WERI-Rb-1 (cell line): ENCODE results near the gene GARIN6.

ENCODE experiments used
- DNase-seq: peaks from one replicate; pipeline ENCODE4 v3.0.0-alpha.2; 2020
- H3K27ac ChIP-seq: fragments of 250-450 bp; sonication (Bioruptor Pico); 2 replicates; pipeline ENCODE4 v1.5.1; 2020; ENCODE audit warnings: mild to moderate bottlenecking, moderate library complexity
- H3K27me3 ChIP-seq: fragments of 250-450 bp; sonication (Bioruptor Pico); 2 replicates; pipeline ENCODE4 v1.5.1; 2021; ENCODE audit warnings: mild to moderate bottlenecking, low read depth, moderate library complexity; ENCODE audit not compliant: insufficient read depth, severe bottlenecking
- H3K36me3 ChIP-seq: fragments of 250-450 bp; sonication (Bioruptor Pico); 2 replicates; pipeline ENCODE4 v1.5.1; 2020; ENCODE audit warnings: mild to moderate bottlenecking, moderate library complexity
- H3K4me3 ChIP-seq: 2 replicates; pipeline ENCODE4 v1.5.1; 2011; ENCODE audit warnings: low read depth, mild to moderate bottlenecking, control low read depth, low read length
- H3K9me3 ChIP-seq: fragments of 250-450 bp; sonication (Bioruptor Pico); 2 replicates; pipeline ENCODE4 v1.5.1; 2021; ENCODE audit warnings: mild to moderate bottlenecking, moderate library complexity; ENCODE audit not compliant: severe bottlenecking
- CTCF ChIP-seq: IDR thresholded peaks from 2 replicates; pipeline ENCODE4 v1.5.1; 2011; ENCODE audit warnings: low read depth, mild to moderate bottlenecking, control low read depth, inconsistent platforms, low read length

The GARIN6 gene

GRCh38 chr12:99648183-99648582 lies 630 bp downstream of the GARIN6 start:
- no peak for TF ChIP-seq CTCF

GRCh38 chr12:99649551-99649950 lies 2.0 kb downstream of the GARIN6 start:
- Histone ChIP-seq H3K27ac (no peak overlapping the region), H3K36me3 (no peaks in the 10 kb centered on the region), H3K9me3 (no peaks in the 10 kb centered on the region), H3K27me3 (no peaks in the 10 kb centered on the region), H3K4me3 (no peak overlapping the region)
- DNase-seq, result no peak
- TF ChIP-seq CTCF, result no peak

More at GRCh38 chr12:99648183-99648582, 630 bp downstream of the GARIN6 start:
- Histone ChIP-seq H3K27ac (no peak overlapping the region), H3K4me3 (no peak overlapping the region), H3K9me3 (no peaks in the 10 kb centered on the region), H3K27me3 (no peaks in the 10 kb centered on the region), H3K36me3 (no peaks in the 10 kb centered on the region)
- DNase-seq, result no peak

GRCh38 chr12:99658671-99659349 lies 11.3 kb downstream of the GARIN6 start:
- no peaks in the 10 kb centered on the region for H3K27me3 ChIP-seq
- TF ChIP-seq CTCF, result no peak
- no peak overlapping the region for H3K4me3 ChIP-seq
- no peaks in the 10 kb centered on the region for H3K36me3 ChIP-seq
- no peaks in the 10 kb centered on the region for H3K9me3 ChIP-seq
- DNase-seq, result no peak
- H3K27ac ChIP-seq, result no peak overlapping the region

- DNase-seq, result no peak
These were observed 23.1 kb downstream of the GARIN6 start for GRCh38 chr12:99670635-99671034.

GRCh38 chr12:99680276-99680675 lies 32.7 kb downstream of the GARIN6 start:
- Histone ChIP-seq H3K27me3 (no peaks in the 10 kb centered on the region), H3K36me3 (no peaks in the 10 kb centered on the region), H3K27ac (no peak overlapping the region), H3K4me3 (no peak overlapping the region), H3K9me3 (no peaks in the 10 kb centered on the region)
- TF ChIP-seq CTCF, result no peak
- no peak for DNase-seq

More at GRCh38 chr12:99670635-99671034, 23.1 kb downstream of the GARIN6 start:
- H3K9me3 ChIP-seq, result no peaks in the 10 kb centered on the region
- no peaks in the 10 kb centered on the region for H3K27me3 ChIP-seq
- no peak overlapping the region for H3K4me3 ChIP-seq
- H3K27ac ChIP-seq, result no peak overlapping the region
- TF ChIP-seq CTCF, result no peak
- no peaks in the 10 kb centered on the region for H3K36me3 ChIP-seq

GRCh38 chr12:99686142-99686541 lies 38.6 kb downstream of the GARIN6 start:
- no peaks in the 10 kb centered on the region for H3K36me3 ChIP-seq
- no peak overlapping the region for H3K4me3 ChIP-seq
- H3K27ac ChIP-seq, result no peak overlapping the region
- no peak for DNase-seq
- H3K9me3 ChIP-seq, result peaks cover 2% of the 10 kb centered on the region
- H3K27me3 ChIP-seq, result no peaks in the 10 kb centered on the region
- no peak for TF ChIP-seq CTCF
